Trophoblast cell (in vitro differentiated cells and primary cell): ENCODE measurements around the gene ZMYM4.
"Not testable (repeated sequence)": the region's sequence is repeated elsewhere in the genome, so short reads cannot be mapped to it uniquely, and the experiment has no call there.

Experiments used
- DNase-seq, 2 donors: peaks; one replicate each; pipeline ENCODE4 v3.0.0-alpha.2; 2016
- H2AFZ ChIP-seq: 2 replicates; pipeline ENCODE4 v1.6.1; 2013; ENCODE audit warnings: low read length, moderate library complexity, mild to moderate bottlenecking; ENCODE audit not compliant: insufficient read depth, poor library complexity
- H2AK5ac ChIP-seq: 2 replicates; pipeline ENCODE4 v1.6.1; 2013; ENCODE audit warnings: mild to moderate bottlenecking, low read length
- H2BK120ac ChIP-seq: 2 replicates; pipeline ENCODE4 v1.6.1; 2013; ENCODE audit warnings: low read length, mild to moderate bottlenecking, moderate library complexity; ENCODE audit not compliant: insufficient read depth, poor library complexity
- H2BK12ac ChIP-seq: 2 replicates; pipeline ENCODE4 v1.6.1; 2013; ENCODE audit warnings: mild to moderate bottlenecking, low read length, moderate library complexity
- H2BK5ac ChIP-seq: 2 replicates; pipeline ENCODE4 v1.6.1; 2013; ENCODE audit warnings: low read length, low read depth, moderate library complexity, mild to moderate bottlenecking; ENCODE audit not compliant: poor library complexity
- H3K14ac ChIP-seq: 2 replicates; pipeline ENCODE4 v1.6.1; 2013; ENCODE audit warnings: mild to moderate bottlenecking, low read length
- H3K18ac ChIP-seq: 2 replicates; pipeline ENCODE4 v1.6.1; 2013; ENCODE audit warnings: mild to moderate bottlenecking, low read length
- H3K23ac ChIP-seq: 2 replicates; pipeline ENCODE4 v1.6.1; 2013; ENCODE audit warnings: low read length
- H3K27ac ChIP-seq: 2 replicates; pipeline ENCODE4 v1.5.1; 2013; ENCODE audit warnings: low read depth, mild to moderate bottlenecking, inconsistent platforms, low read length, moderate library complexity
- H3K27me3 ChIP-seq: 2 replicates; pipeline ENCODE4 v1.6.1; 2013; ENCODE audit warnings: inconsistent platforms, mild to moderate bottlenecking, low read length, moderate library complexity; ENCODE audit not compliant: insufficient read depth
- H3K36me3 ChIP-seq, 2 experiments: 1 replicate in 1 of 2; 2 replicates in 1 of 2; pipeline ENCODE4 v1.6.1; 2013; ENCODE audit warnings: low read length in 2 of 2, mild to moderate bottlenecking in 2 of 2, moderate library complexity in 1 of 2; ENCODE audit not compliant: insufficient read depth in 2 of 2, control insufficient read depth in 1 of 2
- H3K4ac ChIP-seq: 2 replicates; pipeline ENCODE4 v1.6.1; 2013; ENCODE audit warnings: low read depth, mild to moderate bottlenecking, low read length, moderate library complexity
- H3K4me1 ChIP-seq, 2 experiments: 1 replicate in 1 of 2; 2 replicates in 1 of 2; pipeline ENCODE4 v1.6.1; 2013; ENCODE audit warnings: low read length in 2 of 2, mild to moderate bottlenecking in 2 of 2, moderate library complexity in 1 of 2; ENCODE audit not compliant: insufficient read depth in 2 of 2, control insufficient read depth in 1 of 2
- H3K4me2 ChIP-seq: 2 replicates; pipeline ENCODE4 v1.6.1; 2013; ENCODE audit warnings: inconsistent platforms, mild to moderate bottlenecking, low read length, moderate library complexity
- H3K4me3 ChIP-seq: 2 replicates; pipeline ENCODE4 v1.5.1; 2013; ENCODE audit warnings: mild to moderate bottlenecking, low read depth, low read length, inconsistent platforms
- H3K79me1 ChIP-seq: one replicate; pipeline ENCODE4 v1.6.1; 2013; ENCODE audit warnings: low read length
- H3K79me2 ChIP-seq: 2 replicates; pipeline ENCODE4 v1.6.1; 2013; ENCODE audit warnings: low read length, mild to moderate bottlenecking; ENCODE audit not compliant: control insufficient read depth, insufficient read depth, poor library complexity
- H3K9ac ChIP-seq: 2 replicates; pipeline ENCODE4 v1.6.1; 2013; ENCODE audit warnings: mild to moderate bottlenecking, low read length
- H3K9me3 ChIP-seq: 2 replicates; pipeline ENCODE4 v1.6.1; 2013; ENCODE audit warnings: low read depth, mild to moderate bottlenecking, control low read depth, inconsistent platforms, low read length; ENCODE audit not compliant: insufficient read depth
- H4K12ac ChIP-seq: 2 replicates; pipeline ENCODE4 v1.6.1; 2013; ENCODE audit warnings: low read depth, mild to moderate bottlenecking, low read length, moderate library complexity
- H4K8ac ChIP-seq: 2 replicates; pipeline ENCODE4 v1.6.1; 2013; ENCODE audit warnings: low read depth, mild to moderate bottlenecking, low read length, moderate library complexity
- H4K91ac ChIP-seq: one replicate; pipeline ENCODE4 v1.6.1; 2013; ENCODE audit warnings: low read depth, mild to moderate bottlenecking, low read length, moderate library complexity
- WGBS: extraction: QIAGEN DNeasy Blood & Tissue Kit; methylation state at CpG from one replicate; pipeline ENCODE4 v1.1.7; 2013; ENCODE audit warnings: missing lambda C conversion rate; ENCODE audit not compliant: insufficient read length, insufficient coverage; ENCODE audit errors: extremely low coverage; 5-methylcytosine and 5-hydroxymethylcytosine counted together

The ZMYM4 gene

GRCh38 chr1:35380111-35380510, 111.6 kb downstream of the ZMYM4 start:
- not testable (repeated sequence) for H4K8ac ChIP-seq, H3K27ac ChIP-seq, H2AK5ac ChIP-seq, H4K12ac ChIP-seq, H3K4me2 ChIP-seq, H3K79me2 ChIP-seq, H2BK120ac ChIP-seq, DNase-seq, H3K18ac ChIP-seq, H3K4ac ChIP-seq, H4K91ac ChIP-seq, H3K9ac ChIP-seq, H3K27me3 ChIP-seq, H2AFZ ChIP-seq, H3K4me3 ChIP-seq, H3K4me1 ChIP-seq, H3K9me3 ChIP-seq, H3K79me1 ChIP-seq, H3K23ac ChIP-seq, H2BK5ac ChIP-seq, H3K14ac ChIP-seq, H2BK12ac ChIP-seq, H3K36me3 ChIP-seq
- WGBS: no CpG with 5 or more reads among the region's 6 CpGs

DNA sequence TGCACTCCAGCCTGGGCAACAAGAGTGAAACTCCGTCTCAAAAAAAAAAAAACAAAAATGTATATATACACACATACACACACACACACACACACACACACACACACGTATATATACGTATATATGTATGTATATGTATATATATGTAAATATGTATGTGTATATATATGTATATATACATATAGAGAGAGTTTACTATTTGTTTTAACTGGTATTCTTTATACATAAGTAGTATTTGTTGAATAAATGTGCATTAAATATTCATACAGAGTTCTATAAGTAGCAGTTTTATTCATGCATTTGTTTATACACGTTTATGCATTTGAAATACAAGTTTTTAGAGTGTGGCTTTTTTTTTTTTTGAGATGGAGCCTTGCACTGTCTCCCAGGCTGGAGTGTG, 113.6 kb downstream of the ZMYM4 start:
- Histone ChIP-seq H3K9ac (no peak overlapping the region), H3K14ac (no peak overlapping the region), H4K8ac (no peak overlapping the region), H2AK5ac (no peak overlapping the region), H3K18ac (no peak overlapping the region), H3K4me2 (no peak overlapping the region), H2BK12ac (no peak overlapping the region), H3K4me3 (no peak overlapping the region), H3K36me3 (peaks cover 7 to 11% of the 10 kb centered on the region in 2 experiments), H2BK120ac (no peak overlapping the region), H3K4me1 (no peaks in the 10 kb centered on the region), H3K79me2 (no peaks in the 10 kb centered on the region), H3K27me3 (no peaks in the 10 kb centered on the region), H4K12ac (no peak overlapping the region), H3K27ac (no peak overlapping the region), H3K79me1 (no peaks in the 10 kb centered on the region), H3K4ac (no peak overlapping the region), H3K23ac (no peak overlapping the region), H4K91ac (no peak overlapping the region), H2BK5ac (no peak overlapping the region), H3K9me3 (no peaks in the 10 kb centered on the region), H2AFZ (no peak overlapping the region)
- WGBS: no CpG with 5 or more reads among the region's 4 CpGs
- DNase-seq: no peak

DNA sequence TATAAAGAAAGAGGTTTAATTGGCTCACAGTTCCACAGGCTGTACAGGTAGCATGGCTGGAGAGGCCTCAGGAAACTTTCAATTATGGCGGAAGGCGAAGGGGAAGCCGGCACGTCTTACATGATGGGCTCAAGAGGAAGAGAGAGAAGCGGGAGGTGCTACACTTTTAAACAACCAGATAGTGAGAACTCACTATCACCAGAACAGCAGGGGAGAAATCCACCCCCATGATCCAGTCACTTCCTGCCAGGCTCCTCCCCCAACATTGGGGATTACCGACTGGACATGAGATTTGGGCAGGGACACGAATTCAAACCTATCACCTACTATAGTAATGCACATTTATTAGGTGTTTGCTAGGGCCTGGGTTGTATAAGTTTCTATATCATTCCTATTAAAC, 117.8 kb downstream of the ZMYM4 start:
- Histone ChIP-seq H3K79me2 (no peaks in the 10 kb centered on the region), H3K4me1 (no peaks in the 10 kb centered on the region), H2AFZ (no peak overlapping the region), H4K12ac (no peak overlapping the region), H2BK120ac (no peak overlapping the region), H3K27ac (no peak overlapping the region), H3K23ac (no peak overlapping the region), H3K18ac (no peak overlapping the region), H3K9me3 (no peaks in the 10 kb centered on the region), H3K79me1 (no peaks in the 10 kb centered on the region), H3K4me2 (no peak overlapping the region), H3K27me3 (no peaks in the 10 kb centered on the region), H4K8ac (no peak overlapping the region), H3K14ac (no peak overlapping the region), H3K36me3 (peaks cover 7 to 11% of the 10 kb centered on the region in 2 experiments), H2BK12ac (no peak overlapping the region), H3K4ac (no peak overlapping the region), H4K91ac (no peak overlapping the region), H3K9ac (no peak overlapping the region), H3K4me3 (no peak overlapping the region), H2BK5ac (no peak overlapping the region), H2AK5ac (no peak overlapping the region)
- WGBS: no CpG with 5 or more reads among the region's 7 CpGs
- no peak for DNase-seq

DNA sequence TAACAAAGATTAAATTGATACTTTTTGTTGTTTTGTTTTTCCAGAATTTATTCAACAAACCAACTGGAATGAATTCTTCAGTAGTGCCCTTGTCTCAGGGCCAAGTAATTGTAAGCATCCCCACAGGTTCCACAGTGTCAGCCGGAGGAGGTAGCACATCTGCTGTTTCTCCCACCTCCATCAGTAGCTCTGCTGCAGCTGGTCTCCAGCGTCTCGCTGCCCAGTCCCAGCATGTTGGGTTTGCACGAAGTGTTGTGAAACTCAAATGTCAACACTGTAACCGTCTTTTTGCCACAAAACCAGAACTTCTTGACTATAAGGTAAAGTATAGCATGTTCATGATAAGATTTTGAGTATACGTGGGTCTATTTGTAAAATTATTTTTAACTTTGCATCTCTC, 118.5 kb downstream of the ZMYM4 start:
- DNase-seq: no peak
- Histone ChIP-seq H3K14ac (no peak overlapping the region), H2BK120ac (no peak overlapping the region), H4K12ac (no peak overlapping the region), H3K36me3 (peaks cover 7 to 8% of the 10 kb centered on the region in 2 experiments), H2AK5ac (no peak overlapping the region), H3K4me1 (no peaks in the 10 kb centered on the region), H4K91ac (no peak overlapping the region), H3K4me2 (no peak overlapping the region), H3K23ac (no peak overlapping the region), H4K8ac (no peak overlapping the region), H3K79me2 (no peaks in the 10 kb centered on the region), H3K27me3 (no peaks in the 10 kb centered on the region), H3K9me3 (no peaks in the 10 kb centered on the region), H2BK12ac (no peak overlapping the region), H2AFZ (no peak overlapping the region), H3K4ac (no peak overlapping the region), H2BK5ac (no peak overlapping the region), H3K4me3 (no peak overlapping the region), H3K27ac (no peak overlapping the region), H3K9ac (no peak overlapping the region), H3K18ac (no peak overlapping the region), H3K79me1 (no peaks in the 10 kb centered on the region)
- no CpG with 5 or more reads among the region's 6 CpGs for WGBS
